Type B pancreatic cell (in vitro differentiated cells): Measurements from ENCODE around the gene OGFR. TPM values are rescaled to one million over a fixed set of nuclear protein-coding genes. Genes with fewer than 3 reads are reported as not detected.

Experiments
- DNase-seq: peaks from one replicate; pipeline ENCODE4 v3.0.0; 2021; ENCODE audit warnings: mixed read lengths; ENCODE audit not compliant: unreplicated experiment; ENCODE audit errors: extremely low spot score
- H3K27ac Mint-ChIP-seq: 2 replicates; pipeline ENCODE4 v1.8.0; 2021; ENCODE audit warnings: mild to moderate bottlenecking, mixed read lengths
- H3K27me3 Mint-ChIP-seq: 2 replicates; pipeline ENCODE4 v1.8.0; 2021; ENCODE audit warnings: mixed read lengths
- H3K36me3 Mint-ChIP-seq: 2 replicates; pipeline ENCODE4 v1.8.0; 2021; ENCODE audit warnings: mixed read lengths
- H3K4me1 Mint-ChIP-seq: one replicate; pipeline ENCODE4 v1.8.0; 2021; ENCODE audit warnings: mixed read lengths; ENCODE audit not compliant: unreplicated experiment
- H3K4me3 Mint-ChIP-seq: 2 replicates; pipeline ENCODE4 v1.8.0; 2021; ENCODE audit warnings: mild to moderate bottlenecking, mixed read lengths
- H3K9me3 Mint-ChIP-seq: 2 replicates; pipeline ENCODE4 v1.8.0; 2021; ENCODE audit warnings: mixed read lengths
- CTCF ChIP-seq: fragments of 200-600 bp; sonication (generic); conservative IDR thresholded peaks from 2 replicates; pipeline ENCODE4 v1.5.0; 2021; ENCODE audit warnings: antibody characterized with exemption, mild to moderate bottlenecking
- total RNA-seq: library from RNA; stranded (reverse); gene quantifications from 2 replicates; pipeline ENCODE4 v1.2.1, GENCODE V29; 2021; ENCODE audit warnings: low replicate concordance

The OGFR gene
- total RNA-seq, 1 donor from 2014 or later: 42.8 TPM

- DNase-seq: no peak
- peaks cover 12% of the 10 kb centered on the region for H3K4me1 Mint-ChIP-seq
- no peak for TF ChIP-seq CTCF
- no peaks in the 10 kb centered on the region for H3K9me3 Mint-ChIP-seq
- no peaks in the 10 kb centered on the region for H3K36me3 Mint-ChIP-seq
- no peaks in the 10 kb centered on the region for H3K27me3 Mint-ChIP-seq
- H3K4me3 Mint-ChIP-seq: no peak overlapping the region
- no peak overlapping the region for H3K27ac Mint-ChIP-seq
These were observed 22.8 kb downstream of the OGFR start for GRCh38 chr20:62827311-62828038.

- TF ChIP-seq CTCF: no peak
- no peaks in the 10 kb centered on the region for H3K27me3 Mint-ChIP-seq
- no peak overlapping the region for H3K4me3 Mint-ChIP-seq
- peaks cover 15% of the 10 kb centered on the region for H3K4me1 Mint-ChIP-seq
- no peak overlapping the region for H3K27ac Mint-ChIP-seq
- H3K9me3 Mint-ChIP-seq: no peaks in the 10 kb centered on the region
- H3K36me3 Mint-ChIP-seq: no peaks in the 10 kb centered on the region
- no peak for DNase-seq
These were observed 23.4 kb downstream of the OGFR start for GRCh38 chr20:62828051-62828450.

GRCh38 chr20:62828511-62829230 lies 24.0 kb downstream of the OGFR start:
- H3K9me3 Mint-ChIP-seq: no peaks in the 10 kb centered on the region
- peaks cover 14% of the 10 kb centered on the region for H3K4me1 Mint-ChIP-seq
- H3K27me3 Mint-ChIP-seq: no peaks in the 10 kb centered on the region
- H3K36me3 Mint-ChIP-seq: no peaks in the 10 kb centered on the region
- no peak overlapping the region for H3K27ac Mint-ChIP-seq
- H3K4me3 Mint-ChIP-seq: no peak overlapping the region
- DNase-seq: no peak
- no peak for TF ChIP-seq CTCF

- no peaks in the 10 kb centered on the region for H3K27me3 Mint-ChIP-seq
- H3K36me3 Mint-ChIP-seq: no peaks in the 10 kb centered on the region
- peaks cover 14% of the 10 kb centered on the region for H3K4me1 Mint-ChIP-seq
- DNase-seq: no peak
- no peaks in the 10 kb centered on the region for H3K9me3 Mint-ChIP-seq
- H3K4me3 Mint-ChIP-seq: no peak overlapping the region
- H3K27ac Mint-ChIP-seq: no peak overlapping the region
- no peak for TF ChIP-seq CTCF
These were observed 24.9 kb downstream of the OGFR start for GRCh38 chr20:62829231-62830230.

- Mint-ChIP-seq H3K4me3 (no peak overlapping the region), H3K27ac (no peak overlapping the region), H3K4me1 (peaks cover 18% of the 10 kb centered on the region), H3K27me3 (no peaks in the 10 kb centered on the region), H3K9me3 (no peaks in the 10 kb centered on the region), H3K36me3 (no peaks in the 10 kb centered on the region)
- DNase-seq: no peak
- no peak for TF ChIP-seq CTCF
These were observed 25.6 kb downstream of the OGFR start for GRCh38 chr20:62830251-62830650.
